Endodermal cell (in vitro differentiated cells): ENCODE measurements around the gene EFNA5. TPM values are rescaled to one million over a fixed set of nuclear protein-coding genes. Genes with fewer than 3 reads are reported as not detected.

Experiments
- DNase-seq: peaks from one replicate; pipeline ENCODE4 v3.0.0-alpha.2; 2017
- H3K27ac ChIP-seq: 2 replicates; pipeline ENCODE4 v1.5.1; 2013; ENCODE audit warnings: mild to moderate bottlenecking, low read depth, low read length, moderate library complexity
- H3K27me3 ChIP-seq: 2 replicates; pipeline ENCODE4 v1.6.1; 2013; ENCODE audit warnings: mild to moderate bottlenecking, low read length, moderate library complexity; ENCODE audit not compliant: insufficient read depth, control insufficient read depth, poor library complexity, severe bottlenecking
- H3K36me3 ChIP-seq: 2 replicates; pipeline ENCODE4 v1.7.0; 2013; ENCODE audit warnings: mild to moderate bottlenecking, low read length, moderate library complexity; ENCODE audit not compliant: control insufficient read depth, insufficient read depth
- H3K4me1 ChIP-seq: one replicate; pipeline ENCODE4 v1.7.0; 2013; ENCODE audit warnings: low read length; ENCODE audit not compliant: control insufficient read depth, insufficient read depth
- H3K4me3 ChIP-seq: 2 replicates; pipeline ENCODE4 v1.5.1; 2013; ENCODE audit warnings: mild to moderate bottlenecking, low read length, moderate library complexity
- H3K9ac ChIP-seq: 2 replicates; pipeline ENCODE4 v1.6.1; 2013; ENCODE audit warnings: mild to moderate bottlenecking, low read length, moderate library complexity; ENCODE audit not compliant: poor library complexity, severe bottlenecking; ENCODE audit errors: extremely low read depth
- H3K9me3 ChIP-seq: 2 replicates; pipeline ENCODE4 v1.6.1; 2013; ENCODE audit warnings: mild to moderate bottlenecking, low read length, moderate library complexity; ENCODE audit not compliant: control insufficient read depth
- H3K27ac Mint-ChIP-seq: 2 replicates; pipeline ENCODE4 v1.8.0; 2020; ENCODE audit warnings: mixed read lengths
- H3K27me3 Mint-ChIP-seq: 2 replicates; pipeline ENCODE4 v1.8.0; 2021; ENCODE audit warnings: mild to moderate bottlenecking, mixed read lengths; ENCODE audit not compliant: insufficient read depth
- H3K36me3 Mint-ChIP-seq: 2 replicates; pipeline ENCODE4 v1.8.0; 2020; ENCODE audit warnings: low read depth, mixed read lengths
- H3K4me1 Mint-ChIP-seq: 2 replicates; pipeline ENCODE4 v1.8.0; 2020; ENCODE audit warnings: mixed read lengths
- H3K4me3 Mint-ChIP-seq: 2 replicates; pipeline ENCODE4 v1.8.0; 2020; ENCODE audit warnings: mild to moderate bottlenecking, moderate library complexity, mixed read lengths
- H3K9me3 Mint-ChIP-seq: 2 replicates; pipeline ENCODE4 v1.8.0; 2020; ENCODE audit warnings: mild to moderate bottlenecking, mixed read lengths
- CTCF ChIP-seq: fragments of 200-600 bp; sonication (generic); conservative IDR thresholded peaks from 2 replicates; pipeline ENCODE4 v1.5.0; 2021; ENCODE audit warnings: antibody characterized with exemption, mild to moderate bottlenecking
- WGBS, 2 experiments: methylation state at CpG; one replicate each; pipeline versions ENCODE4 v1.1.5 to v1.1.7; 2013; ENCODE audit warnings: missing lambda C conversion rate in 2 of 2, mixed read lengths in 1 of 2; ENCODE audit not compliant: insufficient coverage in 1 of 2, insufficient read length in 1 of 2; 5-methylcytosine and 5-hydroxymethylcytosine counted together
- total RNA-seq, 2 donors: library from RNA; stranded (reverse); fragmentation: NEBNext Ultra II Directional in 1 of 2; extraction: Animal tissue kit (Norgen Biotek cat#: 25700) in 1 of 2; gene quantifications; 2 replicates in 1 of 2; 3 replicates in 1 of 2; pipeline ENCODE4 v1.2.1, GENCODE V29; 2021

The EFNA5 gene
- total RNA-seq, 2 donors from 2014 or later: 53.3 to 63.1 TPM

GRCh38 chr5:107713228-107713627 is 42.5 kb upstream of the EFNA5 start:
- no peak for DNase-seq
- Histone ChIP-seq H3K9ac (no peak overlapping the region), H3K4me1 (no peaks in the 10 kb centered on the region), H3K9me3 (peaks cover 14% of the 10 kb centered on the region), H3K36me3 (no peaks in the 10 kb centered on the region), H3K4me3 (no peak overlapping the region), H3K27ac (no peak overlapping the region), H3K27me3 (no peaks in the 10 kb centered on the region)
- no peak for TF ChIP-seq CTCF
- peaks cover 2% of the 10 kb centered on the region for H3K9me3 Mint-ChIP-seq
- H3K4me1 Mint-ChIP-seq: peaks cover 5% of the 10 kb centered on the region
- WGBS, 2 experiments: 95% methylated on average over 4 of the region's 5 CpGs; no CpG with 5 or more reads in 1 of the 2 experiments
- H3K27me3 Mint-ChIP-seq: no peaks in the 10 kb centered on the region
- no peaks in the 10 kb centered on the region for H3K36me3 Mint-ChIP-seq
- H3K4me3 Mint-ChIP-seq: no peak overlapping the region
- H3K27ac Mint-ChIP-seq: no peak overlapping the region

GRCh38 chr5:107712359-107712870 is 41.7 kb upstream of the EFNA5 start:
- H3K27me3 Mint-ChIP-seq: no peaks in the 10 kb centered on the region
- Histone ChIP-seq H3K4me3 (no peak overlapping the region), H3K36me3 (no peaks in the 10 kb centered on the region), H3K9ac (no peak overlapping the region), H3K27ac (no peak overlapping the region), H3K4me1 (no peaks in the 10 kb centered on the region), H3K9me3 (peaks cover 11% of the 10 kb centered on the region), H3K27me3 (no peaks in the 10 kb centered on the region)
- 86% methylated on average over 2 of the region's 2 CpGs; no CpG with 5 or more reads in 1 of the 2 experiments for WGBS, 2 experiments
- H3K4me3 Mint-ChIP-seq: no peak overlapping the region
- TF ChIP-seq CTCF: no peak
- no peak overlapping the region for H3K27ac Mint-ChIP-seq
- DNase-seq: no peak
- peaks cover 7% of the 10 kb centered on the region for H3K9me3 Mint-ChIP-seq
- peaks cover 1% of the 10 kb centered on the region for H3K36me3 Mint-ChIP-seq
- H3K4me1 Mint-ChIP-seq: peaks cover 5% of the 10 kb centered on the region

- Histone ChIP-seq H3K4me1 (peaks cover 3% of the 10 kb centered on the region), H3K4me3 (no peak overlapping the region), H3K9ac (no peak overlapping the region), H3K9me3 (peaks cover 7% of the 10 kb centered on the region), H3K27me3 (no peaks in the 10 kb centered on the region), H3K36me3 (no peaks in the 10 kb centered on the region), H3K27ac (peak overlapping the region; percentile 6)
- TF ChIP-seq CTCF: no peak
- Mint-ChIP-seq H3K4me3 (peak overlapping the region; percentile 30), H3K9me3 (peaks cover 15% of the 10 kb centered on the region), H3K27ac (no peak overlapping the region), H3K27me3 (no peaks in the 10 kb centered on the region), H3K36me3 (peaks cover 2% of the 10 kb centered on the region), H3K4me1 (peaks cover 10% of the 10 kb centered on the region)
- no peak for DNase-seq
- 70 to 83% methylated on average over 1 to 5 of the region's 5 CpGs for WGBS, 2 experiments
Observed at GRCh38 chr5:107705402-107706014, 34.8 kb upstream of the EFNA5 start.
